Naive thymus-derived CD4-positive, alpha-beta T cell (primary cell): ENCODE data around the gene GVQW3. TPM values are rescaled to one million over a fixed set of nuclear protein-coding genes. Genes with fewer than 3 reads are reported as not detected.

Experiments
- polyA plus RNA-seq, 2 donors: library from polyadenylated mRNA; unstranded; fragments of 300-500 nt; fragmentation: Illumina TruSeq; gene quantifications; one replicate each; pipeline ENCODE4 v1.2.3, GENCODE V29; 2021
- total RNA-seq, 6 experiments: library from RNA in 5 of 6; stranded (reverse) in 5 of 6; gene quantifications; 1 replicate in 5 of 6; 2 replicates in 1 of 6; pipeline ENCODE4 v1.2.3 and lab custom pipeline; 2021 to 2026

The GVQW3 gene
- total and polyA plus RNA-seq, 7 experiments from 2014 or later: 2.1 to 9.1 (median 5.4) TPM

Other genes starting within 250 kb of the GVQW3 start
- gene WNT11, start 174.8 kb upstream of the GVQW3 start, total RNA-seq: under 1 TPM in 2 of 5 experiments, not detected in 3; 0.27 to 0.45 TPM
- under 1 TPM in 1 of 2 donors, not detected in 1; 0.16 TPM for gene WNT11, start 174.8 kb upstream of the GVQW3 start, polyA plus RNA-seq
- gene THAP12, start 191 bp upstream of the GVQW3 start, total RNA-seq: 10 to 100 TPM; 40.3 to 57.9 (median 51.1) TPM
- 10 to 100 TPM; 54.6 to 55.8 TPM for gene THAP12, start 191 bp upstream of the GVQW3 start, polyA plus RNA-seq
- gene EMSY, start 63.7 kb downstream of the GVQW3 start, total RNA-seq: 10 to 100 TPM; 35.5 to 49.0 (median 40.0) TPM
- gene EMSY, start 63.7 kb downstream of the GVQW3 start, polyA plus RNA-seq: 10 to 100 TPM; 25.9 to 27.2 TPM